B cell (primary cell): Measurements from ENCODE around the gene ITGA2B. TPM values are rescaled to one million over a fixed set of nuclear protein-coding genes. Genes with fewer than 3 reads are reported as not detected.
A peak's percentile ranks its signal among the peaks of the same experiment; 100 is the strongest.

ENCODE experiments used
- ATAC-seq: fragments of 200-7000 bp; cut with Tn5 transposase; one replicate; pipeline ENCODE4 v1.10.0; 2021; ENCODE audit warnings: low read depth, mild to moderate bottlenecking, moderate number of reproducible peaks, moderate library complexity
- CTCF ChIA-PET: fragments of 350-600 bp; sonication (Branson Sonifier 250); formaldehyde crosslinking; loops from one replicate; lab custom pipeline; 2021; ENCODE audit warnings: antibody characterized with exemption, inconsistent platforms; lab: Charles Lee
- POLR2A ChIA-PET: fragments of 350-600 bp; sonication (Branson Sonifier 250); formaldehyde crosslinking; loops from one replicate; lab custom pipeline; 2021; ENCODE audit warnings: antibody characterized with exemption; lab: Charles Lee
- DNase-seq: peaks from one replicate; pipeline ENCODE4 v3.0.0; 2013
- H2AFZ ChIP-seq: 2 replicates; pipeline ENCODE4 v1.6.1; 2012; ENCODE audit warnings: mild to moderate bottlenecking, low read depth, low read length; ENCODE audit not compliant: insufficient read depth, poor library complexity, severe bottlenecking
- H3K27ac ChIP-seq, 2 donors: 1 replicate in 1 of 2; 2 replicates in 1 of 2; pipeline ENCODE4 v1.5.1; 2012 to 2013; ENCODE audit warnings: low read length in 2 of 2, mild to moderate bottlenecking in 2 of 2, moderate library complexity in 1 of 2
- H3K27me3 ChIP-seq, 4 experiments: fragments of 200-600 bp in 1 of 4; sonication (generic) in 1 of 4; replicated peaks in 1 of 4; 1 replicate in 2 of 4; 2 replicates in 2 of 4; pipeline versions ENCODE4 v1.6.1 to v1.7.0; 2013 to 2016; ENCODE audit warnings: low read length in 3 of 4, mild to moderate bottlenecking in 2 of 4, mixed read lengths in 1 of 4, moderate library complexity in 1 of 4; ENCODE audit not compliant: insufficient read depth in 4 of 4, control insufficient read depth in 3 of 4; ENCODE audit errors: control extremely low read depth in 1 of 4
- H3K36me3 ChIP-seq, 2 experiments: replicated peaks in 1 of 2; 1 replicate in 1 of 2; 2 replicates in 1 of 2; pipeline versions ENCODE4 v1.6.1 to v1.7.1; 2013; ENCODE audit warnings: low read length in 1 of 2; ENCODE audit not compliant: insufficient read depth in 2 of 2, control insufficient read depth in 1 of 2; ENCODE audit errors: control extremely low read depth in 1 of 2, extremely low read depth in 1 of 2
- H3K4me1 ChIP-seq, 2 donors: fragments of 200-600 bp in 1 of 2; sonication (generic) in 1 of 2; 1 replicate in 1 of 2; 2 replicates in 1 of 2; pipeline versions ENCODE4 v1.5.1 to v1.6.1; 2013 to 2017; ENCODE audit warnings: low read length in 2 of 2; ENCODE audit not compliant: control insufficient read depth in 2 of 2, insufficient read depth in 2 of 2
- H3K4me2 ChIP-seq: replicated peaks from 2 replicates; pipeline ENCODE3; 2012; ENCODE audit warnings: mild to moderate bottlenecking, low read depth, low read length; ENCODE audit not compliant: poor library complexity, severe bottlenecking
- H3K4me3 ChIP-seq, 5 experiments: fragments of 200-600 bp in 1 of 5; sonication (generic) in 1 of 5; 1 replicate in 3 of 5; 2 replicates in 2 of 5; pipeline versions ENCODE4 v1.5.1 to v1.7.0; 2011 to 2016; ENCODE audit warnings: low read length in 4 of 5, mild to moderate bottlenecking in 4 of 5, low read depth in 2 of 5, control low read depth in 1 of 5, moderate library complexity in 1 of 5; ENCODE audit not compliant: insufficient read depth in 1 of 5; ENCODE audit errors: control extremely low read depth in 1 of 5, extremely low read depth in 1 of 5
- H3K79me2 ChIP-seq: fragments of 200-600 bp; sonication (generic); one replicate; pipeline ENCODE4 v1.6.0; 2016; ENCODE audit warnings: low read length; ENCODE audit not compliant: control insufficient read depth, insufficient read depth
- H3K9ac ChIP-seq: fragments of 200-600 bp; sonication (generic); 2 replicates; pipeline ENCODE4 v1.6.1; 2017; ENCODE audit warnings: mild to moderate bottlenecking, low read length, moderate library complexity
- H3K9me3 ChIP-seq, 3 donors: one replicate each; pipeline versions ENCODE4 v1.6.1 to v1.7.1; 2013; ENCODE audit warnings: low read length in 2 of 3; ENCODE audit not compliant: control insufficient read depth in 2 of 3, insufficient read depth in 1 of 3; ENCODE audit errors: control extremely low read depth in 1 of 3
- H4K20me1 ChIP-seq: 2 replicates; pipeline ENCODE4 v1.6.0; 2012; ENCODE audit warnings: mild to moderate bottlenecking, low read length; ENCODE audit not compliant: insufficient read depth, control insufficient read depth, poor library complexity, severe bottlenecking
- H3K27ac Mint-ChIP-seq: one replicate; pipeline ENCODE4 v1.8.0; 2021; ENCODE audit warnings: mixed read lengths
- H3K27me3 Mint-ChIP-seq: one replicate; pipeline ENCODE4 v1.8.0; 2021; ENCODE audit warnings: mixed read lengths
- H3K4me1 Mint-ChIP-seq: one replicate; pipeline ENCODE4 v1.8.0; 2021; ENCODE audit warnings: mixed read lengths
- H3K4me3 Mint-ChIP-seq: one replicate; pipeline ENCODE4 v1.8.0; 2021; ENCODE audit warnings: mixed read lengths
- H3K9me3 Mint-ChIP-seq: one replicate; pipeline ENCODE4 v1.8.0; 2022; ENCODE audit warnings: mixed read lengths; ENCODE audit not compliant: insufficient read depth
- CTCF ChIP-seq: fragments of 200-600 bp; IDR thresholded peaks from one replicate; pipeline ENCODE4 v1.8.0; 2022; ENCODE audit warnings: antibody characterized with exemption, mild to moderate bottlenecking
- EZH2 ChIP-seq: IDR thresholded peaks from 2 replicates; pipeline ENCODE4 v1.6.1; 2012; ENCODE audit warnings: borderline replicate concordance, low read depth, mild to moderate bottlenecking, moderate library complexity, low read length; ENCODE audit not compliant: insufficient read depth, poor library complexity, severe bottlenecking
- WGBS: methylation state at CpG from one replicate; pipeline ENCODE4 v1.1.5; 2013; ENCODE audit warnings: missing lambda C conversion rate; ENCODE audit not compliant: insufficient coverage; 5-methylcytosine and 5-hydroxymethylcytosine counted together
- intact Hi-C: fragments of 100-400 bp; cut with micrococcal nuclease; formaldehyde crosslinking; loops from one replicate; pipeline ENCODE4 v1.10.0; 2022
- polyA plus RNA-seq: library from polyadenylated mRNA; depleted of rRNA; stranded (reverse); fragments of >200 nt; gene quantifications from 2 replicates; pipeline ENCODE4 v1.2.3, GENCODE V29; 2012
- total RNA-seq, 2 donors: library from RNA; stranded (reverse); fragments of 120-200 nt in 1 of 2; gene quantifications; 1 replicate in 1 of 2; 2 replicates in 1 of 2; pipeline versions ENCODE4 v1.2.3 to v1.2.4, GENCODE V29; 2013 to 2022

Gene ITGA2B
- total and polyA plus RNA-seq, 2 donors (not counting 1 experiment from before 2014, with no cell fraction given): 0.15 to 0.20 TPM

- intact Hi-C loops: no loop called here
- Mint-ChIP-seq H3K4me1 (peaks cover 11% of the 10 kb centered on the region), H3K9me3 (no peaks in the 10 kb centered on the region), H3K4me3 (peak overlapping the region; percentile 11), H3K27ac (no peak overlapping the region), H3K27me3 (peaks cover 26% of the 10 kb centered on the region)
- H3K4me3 ChIP-seq: no peak overlapping the region
- H2AFZ ChIP-seq: no peak overlapping the region
- DNase-seq (no peak), ATAC-seq (no peak)
- no peaks in the 10 kb centered on the region for H3K36me3 ChIP-seq
- H4K20me1 ChIP-seq: no peaks in the 10 kb centered on the region
- ChIA-PET CTCF (interaction anchor here (0.6 to 6.2 kb wide), 4 partner anchors 9 to 151 kb away, joined by 3 to 52 read pairs (median 8); no protein-coding TSS in a partner anchor), POLR2A (interaction anchor here (0.7 kb wide), 1 partner anchor 14 kb away, joined by 3 read pairs; no protein-coding TSS in a partner anchor)
- no peak for TF ChIP-seq CTCF
- no peak for TF ChIP-seq EZH2
- H3K79me2 ChIP-seq: no peaks in the 10 kb centered on the region
- no peaks in the 10 kb centered on the region for H3K9me3 ChIP-seq
- peaks cover 10 to 20% of the 10 kb centered on the region in 2 donors for H3K4me1 ChIP-seq
- WGBS: 81% methylated on average over 6 of the region's 11 CpGs
- H3K4me2 ChIP-seq: no peak overlapping the region
- no peak overlapping the region for H3K9ac ChIP-seq
- H3K27ac ChIP-seq: no peak overlapping the region
- peaks cover 0 to 33% (median 11%) of the 10 kb centered on the region in 4 experiments for H3K27me3 ChIP-seq
These were observed 27.9 kb downstream of the ITGA2B start for GRCh38 chr17:44361292-44362260.

DNA sequence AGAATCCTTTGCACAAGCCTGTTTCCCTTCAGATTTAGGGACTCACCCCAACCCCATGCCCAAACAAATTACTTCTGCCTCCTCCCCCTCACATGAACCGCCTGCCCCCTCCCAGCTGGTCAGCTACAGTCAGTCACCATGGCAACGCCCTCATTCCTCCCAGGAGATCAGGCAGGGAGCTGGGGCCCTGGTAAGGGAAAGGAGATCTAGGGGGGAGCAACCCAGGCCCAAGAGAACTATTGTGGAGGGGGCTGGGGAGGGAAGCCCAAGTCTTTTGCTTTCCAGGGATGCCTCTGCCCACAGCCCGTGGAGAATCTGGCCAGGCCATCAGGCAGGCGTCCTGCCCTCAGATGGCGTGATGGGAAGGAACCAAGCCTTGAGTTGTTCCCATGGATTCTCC, 28.6 kb downstream of the ITGA2B start:
- H3K9ac ChIP-seq: no peak overlapping the region
- no peak overlapping the region for H2AFZ ChIP-seq
- no peak for TF ChIP-seq EZH2
- TF ChIP-seq CTCF: no peak
- no peaks in the 10 kb centered on the region for H3K36me3 ChIP-seq
- peaks cover 0 to 30% (median 8%) of the 10 kb centered on the region in 4 experiments for H3K27me3 ChIP-seq
- peaks cover 10 to 20% of the 10 kb centered on the region in 2 donors for H3K4me1 ChIP-seq
- ChIA-PET CTCF (interaction anchor here (1.1 to 6.2 kb wide), 2 partner anchors 9 to 151 kb away, joined by 3 to 52 read pairs; no protein-coding TSS in a partner anchor), POLR2A (no interaction called here)
- no peaks in the 10 kb centered on the region for H3K9me3 ChIP-seq
- peaks cover 11% of the 10 kb centered on the region for H3K4me1 Mint-ChIP-seq
- no peak overlapping the region for H3K27ac Mint-ChIP-seq
- intact Hi-C loops: no loop called here
- H3K4me2 ChIP-seq: no peak overlapping the region
- no peak for DNase-seq
- whole genome bisulfite sequencing: 94% methylated on average over 3 of the region's 5 CpGs
- no peaks in the 10 kb centered on the region for H4K20me1 ChIP-seq
- no peak overlapping the region for H3K4me3 ChIP-seq
- peaks cover 18% of the 10 kb centered on the region for H3K27me3 Mint-ChIP-seq
- H3K4me3 Mint-ChIP-seq: no peak overlapping the region
- H3K79me2 ChIP-seq: no peaks in the 10 kb centered on the region
- H3K9me3 Mint-ChIP-seq: no peaks in the 10 kb centered on the region
- ATAC-seq: no peak
- H3K27ac ChIP-seq: no peak overlapping the region
